Pancreas (tissue), 10 donors: ENCODE results near the gene CDCP1. TPM values are rescaled to one million over a fixed set of nuclear protein-coding genes. Genes with fewer than 3 reads are reported as not detected.
"Not testable (repeated sequence)": the region's sequence is repeated elsewhere in the genome, so short reads cannot be mapped to it uniquely, and the experiment has no call there.

Experiments
- ATAC-seq, 4 donors: fragments of 200-7000 bp; cut with Tn5 transposase; one replicate each; pipeline versions ENCODE4 v1.8.0 to v1.9.1; 2020; ENCODE audit warnings: mild to moderate bottlenecking in 4 of 4, moderate library complexity in 4 of 4
- DNase-seq, 6 donors: peaks; one replicate each; pipeline ENCODE4 v3.0.0-alpha.2; 2020
- FAIRE-seq: peaks from 2 replicates; lab custom pipeline; 2012; peaks lifted over from hg19 to GRCh38; lab: Jason Lieb, UNC
- H3K27ac ChIP-seq, 4 donors: fragments of 200-600 bp; sonication (generic); 1 replicate in 3 of 4; 2 replicates in 1 of 4; pipeline versions ENCODE4 v1.5.0 to v1.8.0; 2020
- H3K27me3 ChIP-seq, 4 donors: fragments of 200-600 bp; one replicate each; pipeline ENCODE4 v1.8.0; 2021
- H3K36me3 ChIP-seq, 3 donors: fragments of 200-600 bp; sonication (generic) in 1 of 3; one replicate each; pipeline versions ENCODE4 v1.5.0 to v1.8.0; 2020 to 2021
- H3K4me1 ChIP-seq, 3 donors: fragments of 200-600 bp; one replicate each; pipeline ENCODE4 v1.8.0; 2021
- H3K4me3 ChIP-seq, 4 donors: fragments of 200-600 bp; sonication (generic) in 2 of 4; one replicate each; pipeline versions ENCODE4 v1.5.0 to v1.8.0; 2020 to 2021
- H3K9me3 ChIP-seq, 4 donors: fragments of 200-600 bp; one replicate each; pipeline ENCODE4 v1.8.0; 2021
- CTCF ChIP-seq, 4 donors: fragments of 200-600 bp; sonication (generic) in 3 of 4; IDR thresholded peaks; one replicate each; pipeline versions ENCODE4 v1.5.0 to v1.8.0; 2021; ENCODE audit warnings: antibody characterized with exemption in 4 of 4
- WGBS, 2 donors: extraction: QIAGEN DNeasy Blood & Tissue Kit; methylation state at CpG; one replicate each; pipeline ENCODE4 v1.1.7; 2013; 5-methylcytosine and 5-hydroxymethylcytosine counted together
- intact Hi-C, 3 donors: fragments of 100-400 bp; cut with DNase I; formaldehyde crosslinking; loops; one replicate each; pipeline versions ENCODE4 v1.11.1 to v1.14.2; 2022
- polyA plus RNA-seq, 2 donors: library from polyadenylated mRNA; stranded (reverse); fragments of 200-250 nt; gene quantifications; one replicate each; pipeline ENCODE4 v1.2.3, GENCODE V29; 2013
- total RNA-seq, 6 donors: library from RNA; stranded (reverse); fragmentation: NEBNext Ultra II Directional in 4 of 6; extraction: Animal tissue kit (Norgen Biotek cat#: 25700) in 4 of 6; gene quantifications; one replicate each; pipeline versions ENCODE4 v1.2.1 to v1.2.4, GENCODE V29; 2021 to 2023
- donor health status: healthy with polysubstance abuse.
- donor health status: DM: no; HTN: no; CAD: no; lungs with moderate emphysema.
- donor health status: DM: no; HTN: no; CAD: no.
- donor health status: control.
- donor health status: control.
- donor health status: Bipolar disorder and iron deficiency.
- donor health status: DM: yes; HTN: yes; CAD: no.
- donor health status: DM: no; HTN: no; CAD: no.
- donor health status: DM: no; HTN: no; CAD: no.
- donor health status: DM: yes; HTN: yes; CAD: no.

CDCP1 gene
- total and polyA plus RNA-seq, 8 donors: 3.4 to 22.2 (median 9.2) TPM

DNA sequence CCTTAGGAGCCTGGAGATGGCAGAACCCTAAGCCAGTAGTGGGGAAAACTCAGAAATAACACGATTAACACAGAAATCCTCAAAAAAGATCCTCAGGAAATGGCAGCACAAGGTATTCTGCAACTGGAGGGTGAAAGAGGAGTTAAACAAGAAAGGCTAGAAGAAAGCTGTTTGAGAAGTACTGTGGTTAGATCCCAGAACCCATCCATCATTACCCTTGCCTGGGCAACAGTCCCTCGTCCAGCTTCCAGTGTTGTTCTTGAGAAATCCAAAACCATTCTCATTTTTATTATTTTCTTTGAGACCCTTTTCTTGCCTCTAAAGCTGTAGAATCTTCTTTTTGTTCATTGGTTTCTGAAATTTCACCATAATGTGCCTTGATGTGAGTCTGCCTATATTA, 2.7 kb upstream of the CDCP1 start:
- no peak overlapping the region for H3K27ac ChIP-seq
- no peaks in the 10 kb centered on the region for H3K36me3 ChIP-seq
- peaks cover 4 to 7% (median 5%) of the 10 kb centered on the region in 3 donors for H3K4me1 ChIP-seq
- FAIRE-seq: no peak
- intact Hi-C loops: no loop called here
- 58 to 73% methylated on average over 2 of the region's 2 CpGs for WGBS, 2 donors
- no peak for ATAC-seq
- no peak for DNase-seq
- no peaks in the 10 kb centered on the region for H3K9me3 ChIP-seq
- TF ChIP-seq CTCF (IDR thresholded peaks at IDR 0.05): no peak
- no peak overlapping the region for H3K4me3 ChIP-seq
- no peaks in the 10 kb centered on the region for H3K27me3 ChIP-seq

- FAIRE-seq: no peak
- intact Hi-C loops: no loop called here
- WGBS, 2 donors: 3 to 4% methylated on average over 15 of the region's 15 CpGs
These were observed 955 bp downstream of the CDCP1 start for GRCh38 chr3:45145223-45145622.

DNA sequence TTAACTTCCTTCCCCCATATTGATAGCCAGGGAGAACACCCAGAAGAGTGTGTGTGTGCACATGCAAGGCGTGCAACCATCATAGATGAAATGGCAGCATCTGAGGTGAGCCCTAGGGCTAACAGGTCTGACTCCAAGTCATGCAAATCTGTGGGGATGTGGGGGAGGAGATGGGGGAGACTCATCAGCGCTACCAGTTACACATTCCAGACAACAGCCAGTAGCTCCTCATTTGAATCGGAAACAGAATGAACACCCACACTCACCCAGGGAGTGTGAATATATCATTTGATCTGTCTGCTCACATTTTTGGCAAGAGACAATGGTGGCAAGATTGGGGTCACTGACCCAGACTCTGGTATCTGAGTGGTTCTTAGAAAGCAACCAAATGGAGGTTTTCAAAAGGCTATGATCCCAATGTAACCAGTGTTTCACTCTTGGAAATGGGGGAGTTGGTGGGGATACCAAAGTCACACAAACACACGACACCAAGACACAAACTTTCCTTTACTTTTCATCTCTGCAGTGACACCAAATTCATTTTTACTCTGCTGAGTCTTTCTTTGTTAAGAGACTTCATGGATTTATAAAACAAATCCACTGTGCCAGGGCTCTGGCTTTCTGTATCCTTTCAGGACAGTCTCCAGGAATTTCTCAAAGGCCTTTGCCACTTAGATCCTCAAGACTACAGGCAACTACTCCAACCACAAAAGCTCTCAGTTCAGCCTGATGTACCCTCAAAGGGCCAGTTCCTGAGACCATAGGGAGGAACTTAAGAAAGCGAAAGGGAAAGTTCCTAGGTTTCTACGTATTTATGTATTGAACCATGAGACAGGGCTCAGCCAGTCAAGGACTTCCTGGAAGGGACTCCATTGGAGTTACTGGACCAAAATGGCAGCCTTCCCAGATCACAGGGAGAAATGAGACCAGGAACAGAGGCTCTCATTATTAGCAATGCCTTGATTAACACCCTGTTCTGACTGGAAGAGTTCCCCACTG, 2.2 kb downstream of the CDCP1 start:
- peak in 2 of 4 donors; percentile 12 to 34 for ATAC-seq
- peak overlapping the region in 2 of 4 donors; percentile 64 to 75 for H3K27ac ChIP-seq
- intact Hi-C loops: no loop called here
- peaks cover 10 to 24% (median 13%) of the 10 kb centered on the region in 3 donors for H3K4me1 ChIP-seq
- no peaks in the 10 kb centered on the region for H3K36me3 ChIP-seq
- DNase-seq: peak in 1 of 6 donors; percentile 47
- no peak for TF ChIP-seq CTCF (IDR thresholded peaks at IDR 0.05)
- no peaks in the 10 kb centered on the region for H3K9me3 ChIP-seq
- H3K27me3 ChIP-seq: no peaks in the 10 kb centered on the region
- H3K4me3 ChIP-seq: peak overlapping the region in 2 of 4 donors; percentile 68 to 75
- 81 to 91% methylated on average over 6 of the region's 6 CpGs for WGBS, 2 donors
- FAIRE-seq: no peak

More at GRCh38 chr3:45145223-45145622, 955 bp downstream of the CDCP1 start:
- H3K9me3 ChIP-seq: no peaks in the 10 kb centered on the region
- peak overlapping the region in 3 of 4 donors; percentile 41 to 75 (median 64) for H3K27ac ChIP-seq
- DNase-seq (peak in 3 of 6 donors; percentile 32 to 46 (median 44)), ATAC-seq (peak; percentile 51 to 62 (median 62))
- TF ChIP-seq CTCF (IDR thresholded peaks at IDR 0.05): no peak
- H3K4me3 ChIP-seq: peak overlapping the region; percentile 66 to 75 (median 68)
- no peaks in the 10 kb centered on the region for H3K36me3 ChIP-seq
- peaks cover 4 to 13% (median 5%) of the 10 kb centered on the region in 3 donors for H3K4me1 ChIP-seq
- no peaks in the 10 kb centered on the region for H3K27me3 ChIP-seq

DNA sequence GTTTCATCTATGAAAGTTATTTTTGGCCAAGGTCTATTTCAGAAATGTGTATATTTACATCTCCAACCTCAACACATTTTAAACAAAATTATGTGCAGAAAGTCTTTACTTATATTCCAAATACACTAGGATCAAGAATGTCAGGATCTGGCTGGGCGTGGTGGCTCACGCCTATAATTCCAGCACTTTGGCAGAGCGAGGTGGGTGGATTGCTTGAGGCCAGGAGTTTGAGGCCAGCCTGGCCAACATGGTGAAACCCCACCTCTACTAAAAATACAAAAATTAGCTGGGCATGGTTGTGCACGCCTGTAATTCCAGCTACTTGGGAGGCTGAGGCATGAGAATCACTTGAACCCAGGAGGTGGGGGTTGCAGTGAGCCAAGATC, 5.4 kb downstream of the CDCP1 start:
- H3K4me3 ChIP-seq, H3K36me3 ChIP-seq, FAIRE-seq, DNase-seq, H3K27me3 ChIP-seq, H3K9me3 ChIP-seq, H3K27ac ChIP-seq, intact Hi-C loops, ATAC-seq: not testable (repeated sequence)
- peaks cover 22 to 47% (median 26%) of the 10 kb centered on the region in 3 donors for H3K4me1 ChIP-seq
- 92 to 93% methylated on average over 4 of the region's 4 CpGs for whole genome bisulfite sequencing, 2 donors

DNA sequence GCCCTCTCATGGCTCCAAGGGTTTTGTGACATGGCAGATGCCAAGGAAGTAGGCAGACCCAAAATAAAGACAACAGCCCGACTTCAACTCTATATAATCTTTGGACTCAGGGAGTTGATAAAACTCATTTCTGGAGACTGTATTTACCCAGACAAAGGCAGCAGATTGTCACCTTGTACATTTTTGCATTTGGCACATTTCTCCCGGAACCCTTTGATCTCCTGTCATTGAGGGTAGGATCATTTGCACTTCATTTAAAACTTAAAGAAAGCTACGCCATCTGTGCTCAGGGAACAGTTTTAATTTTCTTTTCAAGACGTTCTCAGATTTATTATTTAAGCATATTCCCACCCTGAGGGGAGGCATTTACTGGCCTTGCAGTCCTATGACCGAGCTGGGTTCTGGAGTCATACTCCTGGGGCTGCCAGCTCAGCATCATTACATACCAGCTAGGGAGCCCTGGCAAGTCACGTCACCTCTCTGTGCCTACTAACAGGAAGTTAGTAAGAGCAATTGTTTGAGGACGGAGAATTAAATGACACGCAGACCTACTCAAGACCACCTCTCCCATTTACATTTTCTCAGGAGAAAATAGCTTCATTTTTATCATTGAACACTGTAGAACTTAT, 5.9 kb downstream of the CDCP1 start:
- TF ChIP-seq CTCF (IDR thresholded peaks at IDR 0.05): no peak
- H3K9me3 ChIP-seq: no peaks in the 10 kb centered on the region
- FAIRE-seq (no peak), DNase-seq (no peak), ATAC-seq (peak in 1 of 4 donors; percentile 34)
- H3K36me3 ChIP-seq: no peaks in the 10 kb centered on the region
- intact Hi-C loops: no loop called here
- 61 to 64% methylated on average over 8 of the region's 8 CpGs for WGBS, 2 donors
- no peak overlapping the region for H3K4me3 ChIP-seq
- peak overlapping the region in 2 of 4 donors; percentile 61 to 74 for H3K27ac ChIP-seq
- H3K4me1 ChIP-seq: peaks cover 22 to 47% (median 26%) of the 10 kb centered on the region in 3 donors
- no peaks in the 10 kb centered on the region for H3K27me3 ChIP-seq
